Left renal pelvis (tissue), 4 donors: ENCODE data around the gene DPYSL5. TPM values are rescaled to one million over a fixed set of nuclear protein-coding genes. Genes with fewer than 3 reads are reported as not detected.
"Not testable (repeated sequence)": the region's sequence is repeated elsewhere in the genome, so short reads cannot be mapped to it uniquely, and the experiment has no call there.

Experiments used
- DNase-seq, 4 donors: peaks; one replicate each; pipeline ENCODE4 v3.0.0-alpha.2; 2013; ENCODE audit warnings: low read depth in 4 of 4, low spot score in 3 of 4
- polyA plus RNA-seq, 4 donors: library from polyadenylated mRNA; unstranded; fragments of 120-200 nt; gene quantifications; one replicate each; pipeline ENCODE4 v1.2.1, GENCODE V29; 2013; ENCODE audit not compliant: insufficient read length in 4 of 4

DPYSL5 gene
- polyA plus RNA-seq, 4 donors, result 2.3 to 8.5 (median 5.5) TPM

DNA sequence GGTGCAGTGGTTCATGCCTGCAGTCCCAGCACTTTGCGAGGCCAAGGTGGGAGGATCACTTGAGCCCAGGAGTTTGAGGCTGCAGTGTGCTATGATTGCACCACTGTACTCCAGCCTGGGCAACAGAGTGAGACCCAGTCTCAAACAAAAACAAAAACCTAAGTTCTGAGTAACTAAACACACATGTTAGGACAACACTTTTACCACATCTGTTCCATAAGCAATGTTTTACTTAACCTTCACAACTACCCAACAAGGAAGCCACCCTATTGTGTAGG, 75.2 kb downstream of the DPYSL5 start:
- not testable (repeated sequence) for DNase-seq

GRCh38 chr2:26924731-26925099, 76.8 kb downstream of the DPYSL5 start:
- DNase-seq, result no peak

GRCh38 chr2:26925100-26925791, 77.3 kb downstream of the DPYSL5 start:
- no peak for DNase-seq

GRCh38 chr2:26927221-26927620, 79.3 kb downstream of the DPYSL5 start:
- no peak for DNase-seq

- DNase-seq, result no peak
Measured at GRCh38 chr2:26932974-26933373, 85.0 kb downstream of the DPYSL5 start.

- DNase-seq, result no peak
Measured at GRCh38 chr2:26933431-26934334, 85.8 kb downstream of the DPYSL5 start.

DNA sequence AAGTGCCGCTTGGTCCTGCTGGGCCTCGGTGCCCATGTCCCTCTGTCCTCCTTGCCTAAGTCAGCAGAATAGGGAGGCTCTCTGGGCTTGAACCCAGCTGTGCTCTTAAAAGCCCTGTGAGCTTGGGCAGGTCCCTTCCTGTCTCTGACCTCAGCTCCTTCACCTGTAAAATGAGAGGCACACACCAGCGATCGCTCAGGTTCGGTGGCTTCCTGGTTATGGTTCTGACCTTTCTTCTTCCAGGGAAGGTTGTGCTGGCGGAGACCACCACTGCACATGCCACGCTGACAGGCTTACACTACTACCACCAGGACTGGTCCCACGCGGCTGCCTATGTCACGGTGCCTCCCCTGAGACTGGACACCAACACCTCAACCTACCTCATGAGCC, 86.4 kb downstream of the DPYSL5 start:
- DNase-seq, result no peak

DNA sequence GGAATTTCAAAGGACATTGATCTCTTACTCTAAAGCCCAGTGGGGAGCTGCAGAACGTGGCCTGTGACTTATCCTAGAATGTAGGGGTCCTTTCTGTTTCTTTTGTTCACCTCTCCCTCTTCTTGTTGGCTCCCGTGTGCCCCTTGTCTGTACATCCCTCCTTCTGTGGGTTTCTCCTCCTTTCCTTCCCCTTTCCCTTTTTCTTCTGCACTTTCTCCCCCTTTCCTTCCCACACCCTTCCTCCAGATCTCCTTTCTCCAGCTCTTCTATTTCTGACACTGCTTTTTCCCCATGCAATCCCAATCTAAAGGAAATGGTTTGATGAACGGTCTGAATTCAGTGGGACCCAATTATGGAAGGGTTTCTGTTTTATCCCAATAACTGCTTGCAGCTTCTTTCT, 87.1 kb downstream of the DPYSL5 start:
- DNase-seq, result no peak

DNA sequence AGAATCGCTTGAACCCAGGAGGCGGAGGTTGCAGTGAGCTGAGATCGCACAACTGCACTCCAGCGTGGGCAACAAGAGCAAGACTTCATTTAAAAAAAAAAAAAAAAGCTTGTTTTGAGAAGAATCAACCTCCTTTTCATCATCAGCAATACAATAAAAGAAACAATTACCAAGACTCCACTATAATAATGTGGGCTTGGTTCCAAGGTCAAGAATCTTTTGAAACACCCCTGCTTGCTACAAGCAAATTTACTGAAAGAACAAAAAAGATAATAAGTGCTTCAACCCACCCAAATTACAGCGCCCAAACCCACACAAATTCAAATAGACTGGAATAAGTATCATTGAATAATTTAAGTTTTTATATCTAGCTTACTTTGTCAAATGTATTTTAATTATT, 88.9 kb downstream of the DPYSL5 start:
- DNase-seq, result no peak

DNA sequence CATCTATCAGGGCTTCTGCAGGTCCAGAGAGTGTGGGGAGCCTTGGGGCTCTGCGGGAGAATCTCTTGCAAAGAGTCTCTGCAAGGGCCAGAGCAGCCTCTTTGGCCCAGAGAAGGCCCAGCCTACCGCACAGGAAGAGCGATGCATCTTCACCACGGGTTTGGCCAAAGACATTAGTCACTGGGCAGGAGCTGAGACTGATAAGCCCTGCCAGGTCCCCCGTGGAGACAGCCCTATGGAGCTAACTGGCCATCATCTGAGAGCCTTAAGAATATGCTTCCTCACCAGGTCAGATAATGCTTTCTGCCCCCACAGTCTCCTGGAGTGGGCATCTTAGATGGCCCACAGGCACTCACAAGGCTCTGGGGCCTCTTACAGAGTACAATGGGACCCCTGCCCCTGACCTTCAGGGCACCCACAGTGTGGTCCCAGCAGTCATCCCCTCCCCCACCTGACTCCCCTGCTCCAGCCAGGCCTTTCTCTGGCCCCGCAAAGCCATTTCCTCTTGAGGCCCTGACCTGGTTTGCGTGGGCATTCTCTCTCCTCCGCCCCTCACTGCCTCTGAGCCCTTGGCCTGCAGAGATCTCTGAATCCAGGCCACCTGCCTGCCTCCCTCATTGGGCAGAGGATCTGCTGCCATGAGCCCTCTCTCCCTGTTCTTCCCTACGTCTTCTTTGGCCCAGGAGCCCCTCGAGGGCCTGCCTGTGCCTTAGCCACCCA, 90.6 kb downstream of the DPYSL5 start:
- no peak for DNase-seq

GRCh38 chr2:26940001-26940400, 92.1 kb downstream of the DPYSL5 start:
- DNase-seq, result no peak

GRCh38 chr2:26941486-26941885, 93.6 kb downstream of the DPYSL5 start:
- no peak for DNase-seq

- DNase-seq, result peak in 2 of 4 donors; percentile 27 to 36
Measured at GRCh38 chr2:26942543-26943295, 94.8 kb downstream of the DPYSL5 start.

DNA sequence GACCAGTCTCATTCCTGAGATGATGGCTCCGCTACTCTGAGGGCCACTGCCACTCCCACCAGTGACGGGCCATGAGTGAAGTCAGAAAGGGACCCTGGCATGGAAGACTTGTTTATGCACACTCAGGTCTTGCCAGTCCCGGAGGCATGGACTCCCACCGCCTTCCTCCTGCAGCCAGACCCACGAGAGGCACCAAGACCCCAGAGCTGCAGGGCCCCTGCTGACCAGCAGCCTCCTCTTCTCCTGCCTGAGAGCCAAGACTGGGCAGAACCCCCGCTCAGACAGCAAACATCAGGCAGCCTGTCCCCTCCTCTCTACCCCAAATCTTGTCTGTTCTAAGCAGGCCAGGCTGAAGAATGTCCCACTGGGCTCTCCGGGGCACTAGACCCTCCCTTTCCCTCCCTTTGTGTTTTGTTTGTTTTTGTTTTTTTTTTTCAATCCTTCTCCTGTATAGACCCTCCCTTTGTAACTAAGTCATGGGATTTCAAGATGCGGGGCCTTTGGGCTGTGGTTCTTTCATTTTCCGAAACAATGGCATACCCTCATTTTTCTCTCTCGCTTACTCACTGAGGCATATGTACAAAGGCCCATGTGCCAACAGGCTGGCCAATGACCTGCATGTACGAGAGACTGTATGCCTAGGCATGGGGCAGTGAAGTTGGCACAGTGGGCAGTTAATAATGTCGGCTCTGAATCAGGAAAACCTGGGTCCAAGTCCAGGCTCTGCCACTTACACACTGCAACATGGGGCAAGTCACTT, 98.2 kb downstream of the DPYSL5 start:
- no peak for DNase-seq

DNA sequence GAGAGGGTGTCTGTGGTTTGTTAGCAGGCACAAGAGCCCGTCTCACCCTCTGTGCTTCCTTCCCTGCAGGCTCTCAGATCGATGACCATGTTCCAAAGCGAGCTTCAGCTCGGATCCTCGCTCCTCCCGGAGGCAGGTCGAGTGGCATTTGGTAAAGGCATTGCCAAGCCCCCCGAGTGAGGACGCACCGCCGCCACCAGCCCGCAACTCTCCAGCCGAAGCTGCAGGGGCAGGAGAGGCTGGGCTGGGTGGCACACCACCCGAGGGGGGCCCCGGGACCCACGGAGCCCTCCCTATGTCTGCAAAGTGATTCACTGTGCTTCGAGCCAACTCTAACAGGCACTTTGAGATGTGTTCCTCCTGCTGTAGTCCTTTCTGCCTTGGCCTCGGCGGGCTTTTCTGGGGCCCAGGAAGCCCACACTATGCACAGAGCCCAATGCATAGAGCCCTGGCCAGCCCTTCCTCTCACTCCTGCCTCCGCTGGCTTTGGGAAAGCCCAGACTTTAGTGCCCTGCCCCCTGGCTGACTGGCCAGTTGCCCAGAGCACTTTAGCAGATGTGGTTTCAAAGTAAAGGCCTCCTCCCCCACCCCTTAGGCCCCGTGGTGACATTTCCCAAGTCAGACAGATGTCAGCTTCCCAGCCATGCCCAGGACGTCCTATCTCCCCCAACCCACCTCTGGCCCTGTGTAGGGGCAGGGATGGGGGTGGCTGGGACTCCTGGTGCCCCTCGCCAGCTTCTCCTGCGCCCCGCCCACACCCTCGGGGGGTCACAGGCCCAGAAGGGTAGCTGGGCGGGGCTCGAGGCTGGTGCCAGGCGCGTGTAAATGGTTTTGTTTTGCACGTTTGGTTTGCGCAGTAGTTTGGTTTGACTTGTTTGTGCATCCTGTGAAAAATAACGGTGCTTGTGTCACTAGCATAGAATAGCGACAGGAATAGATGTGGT, 99.2 kb downstream of the DPYSL5 start:
- no peak for DNase-seq

DNA sequence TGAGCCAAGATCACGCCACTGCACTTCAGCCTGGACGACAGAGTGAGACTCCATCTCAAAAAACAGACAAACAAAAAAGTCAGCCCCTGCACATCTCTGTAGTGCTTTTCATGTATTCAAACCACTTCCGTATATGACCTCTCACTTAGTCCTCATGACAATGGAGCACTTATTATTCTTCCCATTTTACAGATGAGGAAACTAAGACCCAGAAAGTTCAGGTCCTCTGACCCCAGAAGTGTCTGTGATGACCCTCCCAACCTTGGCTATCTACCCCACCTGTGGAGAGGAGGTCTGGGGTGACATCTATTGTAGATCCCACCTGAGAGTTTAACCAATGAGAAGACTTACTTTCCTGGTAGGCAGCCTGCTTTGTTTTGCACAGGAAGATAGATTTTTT, 100.9 kb downstream of the DPYSL5 start:
- no peak for DNase-seq

DNA sequence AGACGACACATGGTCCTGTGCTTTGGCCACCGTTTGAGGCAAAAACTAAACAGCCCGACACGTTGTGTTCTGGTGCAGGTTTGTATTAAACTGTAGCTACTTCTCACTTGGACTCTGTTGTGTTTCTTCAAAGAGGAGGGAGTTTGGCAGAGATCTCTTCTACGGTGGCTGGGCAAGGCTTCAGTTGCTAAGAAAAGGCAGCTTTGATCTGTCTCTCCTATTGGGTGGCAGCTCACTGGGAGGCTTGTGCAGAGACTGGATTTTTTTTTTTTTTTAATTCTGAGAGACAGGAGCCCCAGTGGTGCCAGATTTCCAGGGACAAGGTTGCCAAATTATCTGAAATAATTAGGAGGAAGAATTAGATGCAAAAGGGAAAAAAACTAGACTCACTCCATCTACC, 102.3 kb downstream of the DPYSL5 start:
- DNase-seq, result no peak

DNA sequence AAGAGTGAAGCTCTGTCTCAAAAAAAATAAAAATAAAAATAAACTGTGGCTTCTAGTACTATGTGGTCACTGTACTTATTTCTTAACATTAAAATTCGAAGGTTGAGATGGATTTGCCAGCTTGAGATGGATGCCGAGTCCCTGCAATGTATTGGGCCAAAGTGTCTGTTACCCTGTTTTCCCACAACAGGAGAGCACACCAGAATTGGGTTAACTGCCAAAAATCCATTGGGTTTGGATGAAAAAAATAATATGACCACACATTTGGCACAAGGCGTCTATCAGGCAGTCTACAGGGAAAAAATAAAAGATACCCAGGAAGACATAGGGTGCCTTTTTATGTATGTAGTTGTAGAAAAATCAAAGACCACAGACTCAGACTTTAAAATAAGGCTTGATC, 103.3 kb downstream of the DPYSL5 start:
- no peak for DNase-seq

- no peak for DNase-seq
Measured at GRCh38 chr2:26952374-26952773, 104.4 kb downstream of the DPYSL5 start.
